Stomach (tissue), 9 donors: Measurements from ENCODE around the gene TMEM132C. TPM values are rescaled to one million over a fixed set of nuclear protein-coding genes. Genes with fewer than 3 reads are reported as not detected.

Experiments used
- DNase-seq, 2 donors: peaks; one replicate each; pipeline versions ENCODE4 v3.0.0 to v3.0.0-alpha.2; 2013 to 2019
- H3K27ac ChIP-seq, 5 donors: fragments of 200-600 bp in 4 of 5; sonication (generic) in 4 of 5; one replicate each; pipeline ENCODE4 v1.5.1; 2013 to 2019; ENCODE audit warnings: mild to moderate bottlenecking in 1 of 5, moderate library complexity in 1 of 5
- H3K27me3 ChIP-seq, 3 donors: fragments of 200-600 bp; sonication (generic); one replicate each; pipeline ENCODE4 v1.5.1; 2017 to 2019; ENCODE audit warnings: mixed run types in 1 of 3
- H3K36me3 ChIP-seq, 4 donors: fragments of 200-600 bp; sonication (generic); 1 replicate in 3 of 4; 2 replicates in 1 of 4; pipeline ENCODE4 v1.5.1; 2016 to 2019
- H3K4me1 ChIP-seq, 4 donors: fragments of 200-600 bp; sonication (generic); one replicate each; pipeline ENCODE4 v1.5.1; 2016 to 2019
- H3K4me3 ChIP-seq, 4 donors: fragments of 200-600 bp; sonication (generic) in 3 of 4; one replicate each; pipeline ENCODE4 v1.5.1; 2016 to 2019; ENCODE audit warnings: mild to moderate bottlenecking in 1 of 4
- H3K9me3 ChIP-seq, 4 donors: fragments of 200-600 bp; sonication (generic); one replicate each; pipeline ENCODE4 v1.5.1; 2016 to 2019
- EP300 ChIP-seq: sonication (generic); formaldehyde crosslinking; IDR thresholded peaks from one replicate; pipeline ENCODE4 v1.6.1; 2017; ENCODE audit warnings: antibody characterized with exemption
- POLR2A ChIP-seq, 4 donors: fragments of 450-650 bp; IDR thresholded peaks; one replicate each; pipeline ENCODE4 v1.6.1; 2016; ENCODE audit warnings: antibody characterized with exemption in 4 of 4, control low read depth in 2 of 4, mild to moderate bottlenecking in 1 of 4, moderate library complexity in 1 of 4
- POLR2AphosphoS5 ChIP-seq, 3 donors: sonication (generic); formaldehyde crosslinking; IDR thresholded peaks; one replicate each; pipeline ENCODE4 v1.6.1; 2016; ENCODE audit warnings: antibody characterized with exemption in 3 of 3
- WGBS, 5 donors: extraction: QIAGEN DNeasy Blood & Tissue Kit in 3 of 5; methylation state at CpG; one replicate each; pipeline versions ENCODE4 v1.1.5 to v1.1.7; 2013 to 2018; 5-methylcytosine and 5-hydroxymethylcytosine counted together
- intact Hi-C: fragments of 100-400 bp; cut with DNase I; formaldehyde crosslinking; loops from one replicate; pipeline ENCODE4 v1.15.1; 2023; ENCODE audit warnings: low total_unique reads
- polyA plus RNA-seq, 3 donors: library from polyadenylated mRNA; stranded (reverse); fragments of 200-250 nt; gene quantifications; one replicate each; pipeline ENCODE4 v1.2.3, GENCODE V29; 2013
- total RNA-seq, 5 donors: library from RNA; depleted of rRNA; stranded (reverse); fragments of >200 nt; gene quantifications; one replicate each; pipeline versions ENCODE4 v1.1.0 to v1.2.3, GENCODE V29; 2014 to 2016
- TF ChIP-seq, protein P1 (sequence below), 7 experiments: fragments of 450-650 bp in 4 of 7; fragments of 200-600 bp in 3 of 7; sonication (generic) in 3 of 7; IDR thresholded peaks; one replicate each; pipeline ENCODE4 v1.5.1; 2016 to 2019; ENCODE audit warnings: antibody characterized with exemption in 7 of 7, control low read depth in 2 of 7, mild to moderate bottlenecking in 1 of 7
- donor health status: healthy with polysubstance abuse.
- donor health status: Bipolar disorder and iron deficiency.
- donor health status: healthy.

The TMEM132C gene
- total and polyA plus RNA-seq, 8 donors: under 0.01 to 12.8 (median 0.94) TPM

GRCh38 chr12:128305336-128305892 lies 38.4 kb downstream of the TMEM132C start:
- peaks cover 0 to 5% (median 0%) of the 10 kb centered on the region in 4 donors for H3K9me3 ChIP-seq
- H3K27me3 ChIP-seq: no peaks in the 10 kb centered on the region
- H3K4me3 ChIP-seq: no peak overlapping the region
- H3K36me3 ChIP-seq: no peaks in the 10 kb centered on the region
- H3K4me1 ChIP-seq: no peaks in the 10 kb centered on the region
- TF ChIP-seq, protein P1, sequence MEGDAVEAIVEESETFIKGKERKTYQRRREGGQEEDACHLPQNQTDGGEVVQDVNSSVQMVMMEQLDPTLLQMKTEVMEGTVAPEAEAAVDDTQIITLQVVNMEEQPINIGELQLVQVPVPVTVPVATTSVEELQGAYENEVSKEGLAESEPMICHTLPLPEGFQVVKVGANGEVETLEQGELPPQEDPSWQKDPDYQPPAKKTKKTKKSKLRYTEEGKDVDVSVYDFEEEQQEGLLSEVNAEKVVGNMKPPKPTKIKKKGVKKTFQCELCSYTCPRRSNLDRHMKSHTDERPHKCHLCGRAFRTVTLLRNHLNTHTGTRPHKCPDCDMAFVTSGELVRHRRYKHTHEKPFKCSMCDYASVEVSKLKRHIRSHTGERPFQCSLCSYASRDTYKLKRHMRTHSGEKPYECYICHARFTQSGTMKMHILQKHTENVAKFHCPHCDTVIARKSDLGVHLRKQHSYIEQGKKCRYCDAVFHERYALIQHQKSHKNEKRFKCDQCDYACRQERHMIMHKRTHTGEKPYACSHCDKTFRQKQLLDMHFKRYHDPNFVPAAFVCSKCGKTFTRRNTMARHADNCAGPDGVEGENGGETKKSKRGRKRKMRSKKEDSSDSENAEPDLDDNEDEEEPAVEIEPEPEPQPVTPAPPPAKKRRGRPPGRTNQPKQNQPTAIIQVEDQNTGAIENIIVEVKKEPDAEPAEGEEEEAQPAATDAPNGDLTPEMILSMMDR (IDR thresholded peaks at IDR 0.05): no peak
- no peak for TF ChIP-seq EP300
- TF ChIP-seq POLR2A (IDR thresholded peaks at IDR 0.05): no peak
- TF ChIP-seq POLR2AphosphoS5 (IDR thresholded peaks at IDR 0.05): no peak
- no peak overlapping the region for H3K27ac ChIP-seq
- DNase-seq: no peak
- intact Hi-C loops: no loop called here
- 70 to 76% (median 74%) methylated on average over 10 of the region's 10 CpGs for WGBS, 5 donors

DNA sequence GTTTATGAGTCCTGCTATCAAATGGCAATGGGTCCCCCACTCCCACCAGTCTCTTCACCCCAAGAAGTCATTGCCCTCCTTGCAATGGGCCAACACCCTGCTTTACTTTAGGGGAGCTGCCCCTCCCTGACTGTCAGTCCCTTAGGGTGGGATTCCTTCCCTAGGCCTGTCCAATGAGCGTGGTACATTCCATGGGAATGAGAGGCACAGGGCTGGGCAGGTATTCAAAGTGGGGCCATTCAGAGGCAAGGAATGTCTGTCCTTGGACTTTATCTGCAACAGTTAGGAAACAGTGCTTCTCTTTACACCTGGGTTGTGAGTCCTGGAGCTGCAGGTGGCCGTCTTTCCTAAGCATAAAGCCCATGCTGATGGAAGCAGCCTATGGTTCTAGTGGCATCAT lies 40.8 kb downstream of the TMEM132C start:
- H3K27ac ChIP-seq: no peak overlapping the region
- intact Hi-C loops: no loop called here
- no peak for DNase-seq
- H3K36me3 ChIP-seq: no peaks in the 10 kb centered on the region
- peaks cover 0 to 8% (median 3%) of the 10 kb centered on the region in 4 donors for H3K9me3 ChIP-seq
- no peak for TF ChIP-seq EP300
- TF ChIP-seq POLR2AphosphoS5 (IDR thresholded peaks at IDR 0.05): no peak
- TF ChIP-seq, protein P1 (IDR thresholded peaks at IDR 0.05): no peak
- TF ChIP-seq POLR2A (IDR thresholded peaks at IDR 0.05): no peak
- H3K27me3 ChIP-seq: no peaks in the 10 kb centered on the region
- no peaks in the 10 kb centered on the region for H3K4me1 ChIP-seq
- no peak overlapping the region for H3K4me3 ChIP-seq
- WGBS, 5 donors: 55 to 74% (median 63%) methylated on average over 2 of the region's 2 CpGs

GRCh38 chr12:128312661-128313060 lies 45.7 kb downstream of the TMEM132C start:
- no peaks in the 10 kb centered on the region for H3K27me3 ChIP-seq
- H3K4me3 ChIP-seq: no peak overlapping the region
- 52 to 75% (median 70%) methylated on average over 2 of the region's 2 CpGs for WGBS, 5 donors
- no peak for DNase-seq
- TF ChIP-seq POLR2A (IDR thresholded peaks at IDR 0.05): no peak
- no peaks in the 10 kb centered on the region for H3K36me3 ChIP-seq
- H3K9me3 ChIP-seq: peaks cover 0 to 8% (median 0%) of the 10 kb centered on the region in 4 donors
- no peaks in the 10 kb centered on the region for H3K4me1 ChIP-seq
- H3K27ac ChIP-seq: no peak overlapping the region
- intact Hi-C loops: no loop called here

- no peak for DNase-seq
- 15 to 41% (median 27%) methylated on average over 2 of the region's 2 CpGs for WGBS, 5 donors
- Histone ChIP-seq H3K4me3 (no peak overlapping the region), H3K27me3 (no peaks in the 10 kb centered on the region), H3K4me1 (no peaks in the 10 kb centered on the region), H3K9me3 (peaks cover 0 to 8% (median 0%) of the 10 kb centered on the region in 4 donors), H3K36me3 (no peaks in the 10 kb centered on the region), H3K27ac (no peak overlapping the region)
- intact Hi-C loops: no loop called here
- TF ChIP-seq EP300 (no peak), POLR2AphosphoS5 (IDR thresholded peaks at IDR 0.05) (no peak), POLR2A (IDR thresholded peaks at IDR 0.05) (no peak)
- TF ChIP-seq, protein P1 (IDR thresholded peaks at IDR 0.05): no peak
Measured at GRCh38 chr12:128313931-128314330, 47.0 kb downstream of the TMEM132C start.

GRCh38 chr12:128314611-128315010 lies 47.6 kb downstream of the TMEM132C start:
- Histone ChIP-seq H3K27ac (no peak overlapping the region), H3K27me3 (no peaks in the 10 kb centered on the region), H3K9me3 (peaks cover 0 to 8% (median 0%) of the 10 kb centered on the region in 4 donors), H3K36me3 (no peaks in the 10 kb centered on the region), H3K4me3 (no peak overlapping the region), H3K4me1 (no peaks in the 10 kb centered on the region)
- intact Hi-C loops: no loop called here
- WGBS, 5 donors: 57 to 77% (median 70%) methylated on average over 3 of the region's 3 CpGs
- DNase-seq: no peak
- TF ChIP-seq EP300 (no peak), POLR2AphosphoS5 (IDR thresholded peaks at IDR 0.05) (no peak), POLR2A (IDR thresholded peaks at IDR 0.05) (no peak)
- TF ChIP-seq, protein P1 (IDR thresholded peaks at IDR 0.05): no peak
